ENCODE results near the gene IL17C. TPM values are rescaled to one million over a fixed set of nuclear protein-coding genes. Genes with fewer than 3 reads are reported as not detected.
A peak's percentile ranks its signal among the peaks of the same experiment; 100 is the strongest.

Gene IL17C
- total and polyA plus RNA-seq, 10 of the 15 experiments (the other 5 are each of a cell fraction or from before 2014, with no cell fraction given) = not detected

DNA sequence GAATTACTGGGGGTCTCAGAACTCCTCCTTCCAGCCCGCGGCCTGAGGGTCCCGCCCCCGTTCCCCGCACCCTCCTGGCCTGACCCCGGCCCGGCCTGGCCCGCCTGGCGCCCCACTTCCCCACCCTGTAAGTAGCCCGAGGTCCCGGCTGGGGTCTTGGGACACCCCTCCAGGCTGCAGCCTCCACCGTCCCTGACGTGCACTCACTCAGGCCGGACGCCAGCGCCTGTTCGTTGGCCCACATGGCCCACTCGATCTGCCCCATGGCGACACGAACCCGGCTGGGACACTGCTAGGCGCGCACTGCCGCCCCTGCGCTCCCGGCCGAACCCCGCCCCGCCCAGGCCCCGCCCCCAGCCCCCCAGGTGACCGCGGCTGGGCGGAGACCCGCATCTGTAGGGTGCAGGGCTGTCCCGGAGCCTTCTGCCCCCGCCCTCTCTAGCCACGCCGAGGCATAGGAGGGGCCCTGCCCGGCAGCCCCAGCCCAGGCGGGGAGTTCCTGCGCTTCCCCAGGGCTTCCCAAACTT is 12.4 kb downstream of the IL17C start, which contains the start of gene CYBA (continued):
- TF ChIP-seq ZSCAN29 (IDR thresholded peaks at IDR 0.05) = no peak
- TF ChIP-seq, protein P1, sequence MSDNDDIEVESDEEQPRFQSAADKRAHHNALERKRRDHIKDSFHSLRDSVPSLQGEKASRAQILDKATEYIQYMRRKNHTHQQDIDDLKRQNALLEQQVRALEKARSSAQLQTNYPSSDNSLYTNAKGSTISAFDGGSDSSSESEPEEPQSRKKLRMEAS (IDR thresholded peaks at IDR 0.05; ENCODE audit: low read depth, low read length) = peak; percentile 55; the same call in 1 of the 2 replicates
- TF ChIP-seq, protein P2, sequence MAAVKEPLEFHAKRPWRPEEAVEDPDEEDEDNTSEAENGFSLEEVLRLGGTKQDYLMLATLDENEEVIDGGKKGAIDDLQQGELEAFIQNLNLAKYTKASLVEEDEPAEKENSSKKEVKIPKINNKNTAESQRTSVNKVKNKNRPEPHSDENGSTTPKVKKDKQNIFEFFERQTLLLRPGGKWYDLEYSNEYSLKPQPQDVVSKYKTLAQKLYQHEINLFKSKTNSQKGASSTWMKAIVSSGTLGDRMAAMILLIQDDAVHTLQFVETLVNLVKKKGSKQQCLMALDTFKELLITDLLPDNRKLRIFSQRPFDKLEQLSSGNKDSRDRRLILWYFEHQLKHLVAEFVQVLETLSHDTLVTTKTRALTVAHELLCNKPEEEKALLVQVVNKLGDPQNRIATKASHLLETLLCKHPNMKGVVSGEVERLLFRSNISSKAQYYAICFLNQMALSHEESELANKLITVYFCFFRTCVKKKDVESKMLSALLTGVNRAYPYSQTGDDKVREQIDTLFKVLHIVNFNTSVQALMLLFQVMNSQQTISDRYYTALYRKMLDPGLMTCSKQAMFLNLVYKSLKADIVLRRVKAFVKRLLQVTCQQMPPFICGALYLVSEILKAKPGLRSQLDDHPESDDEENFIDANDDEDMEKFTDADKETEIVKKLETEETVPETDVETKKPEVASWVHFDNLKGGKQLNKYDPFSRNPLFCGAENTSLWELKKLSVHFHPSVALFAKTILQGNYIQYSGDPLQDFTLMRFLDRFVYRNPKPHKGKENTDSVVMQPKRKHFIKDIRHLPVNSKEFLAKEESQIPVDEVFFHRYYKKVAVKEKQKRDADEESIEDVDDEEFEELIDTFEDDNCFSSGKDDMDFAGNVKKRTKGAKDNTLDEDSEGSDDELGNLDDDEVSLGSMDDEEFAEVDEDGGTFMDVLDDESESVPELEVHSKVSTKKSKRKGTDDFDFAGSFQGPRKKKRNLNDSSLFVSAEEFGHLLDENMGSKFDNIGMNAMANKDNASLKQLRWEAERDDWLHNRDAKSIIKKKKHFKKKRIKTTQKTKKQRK (IDR thresholded peaks at IDR 0.05; ENCODE audit: low read depth, low read length) = no peak
- TF ChIP-seq TAF1 (IDR thresholded peaks at IDR 0.05; ENCODE audit: borderline replicate concordance, low read depth, low read length) = peak; percentile 90
- TF ChIP-seq MEF2B (IDR thresholded peaks at IDR 0.05; ENCODE audit: partially characterized antibody, poor library complexity, severe bottlenecking) = no peak
- TF ChIP-seq BCL11A (IDR thresholded peaks at IDR 0.05; ENCODE audit: low read depth, low read length) = no peak
- TF ChIP-seq, protein P3, sequence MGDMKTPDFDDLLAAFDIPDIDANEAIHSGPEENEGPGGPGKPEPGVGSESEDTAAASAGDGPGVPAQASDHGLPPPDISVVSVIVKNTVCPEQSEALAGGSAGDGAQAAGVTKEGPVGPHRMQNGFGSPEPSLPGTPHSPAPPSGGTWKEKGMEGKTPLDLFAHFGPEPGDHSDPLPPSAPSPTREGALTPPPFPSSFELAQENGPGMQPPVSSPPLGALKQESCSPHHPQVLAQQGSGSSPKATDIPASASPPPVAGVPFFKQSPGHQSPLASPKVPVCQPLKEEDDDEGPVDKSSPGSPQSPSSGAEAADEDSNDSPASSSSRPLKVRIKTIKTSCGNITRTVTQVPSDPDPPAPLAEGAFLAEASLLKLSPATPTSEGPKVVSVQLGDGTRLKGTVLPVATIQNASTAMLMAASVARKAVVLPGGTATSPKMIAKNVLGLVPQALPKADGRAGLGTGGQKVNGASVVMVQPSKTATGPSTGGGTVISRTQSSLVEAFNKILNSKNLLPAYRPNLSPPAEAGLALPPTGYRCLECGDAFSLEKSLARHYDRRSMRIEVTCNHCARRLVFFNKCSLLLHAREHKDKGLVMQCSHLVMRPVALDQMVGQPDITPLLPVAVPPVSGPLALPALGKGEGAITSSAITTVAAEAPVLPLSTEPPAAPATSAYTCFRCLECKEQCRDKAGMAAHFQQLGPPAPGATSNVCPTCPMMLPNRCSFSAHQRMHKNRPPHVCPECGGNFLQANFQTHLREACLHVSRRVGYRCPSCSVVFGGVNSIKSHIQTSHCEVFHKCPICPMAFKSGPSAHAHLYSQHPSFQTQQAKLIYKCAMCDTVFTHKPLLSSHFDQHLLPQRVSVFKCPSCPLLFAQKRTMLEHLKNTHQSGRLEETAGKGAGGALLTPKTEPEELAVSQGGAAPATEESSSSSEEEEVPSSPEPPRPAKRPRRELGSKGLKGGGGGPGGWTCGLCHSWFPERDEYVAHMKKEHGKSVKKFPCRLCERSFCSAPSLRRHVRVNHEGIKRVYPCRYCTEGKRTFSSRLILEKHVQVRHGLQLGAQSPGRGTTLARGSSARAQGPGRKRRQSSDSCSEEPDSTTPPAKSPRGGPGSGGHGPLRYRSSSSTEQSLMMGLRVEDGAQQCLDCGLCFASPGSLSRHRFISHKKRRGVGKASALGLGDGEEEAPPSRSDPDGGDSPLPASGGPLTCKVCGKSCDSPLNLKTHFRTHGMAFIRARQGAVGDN (IDR thresholded peaks at IDR 0.05) = peak; percentile 71; the same call in 1 of the 2 replicates
- no peak; the same call in 1 of the 2 replicates for TF ChIP-seq MXI1 (IDR thresholded peaks at IDR 0.05; ENCODE audit: low read depth, low read length)
- TF ChIP-seq, protein P4, sequence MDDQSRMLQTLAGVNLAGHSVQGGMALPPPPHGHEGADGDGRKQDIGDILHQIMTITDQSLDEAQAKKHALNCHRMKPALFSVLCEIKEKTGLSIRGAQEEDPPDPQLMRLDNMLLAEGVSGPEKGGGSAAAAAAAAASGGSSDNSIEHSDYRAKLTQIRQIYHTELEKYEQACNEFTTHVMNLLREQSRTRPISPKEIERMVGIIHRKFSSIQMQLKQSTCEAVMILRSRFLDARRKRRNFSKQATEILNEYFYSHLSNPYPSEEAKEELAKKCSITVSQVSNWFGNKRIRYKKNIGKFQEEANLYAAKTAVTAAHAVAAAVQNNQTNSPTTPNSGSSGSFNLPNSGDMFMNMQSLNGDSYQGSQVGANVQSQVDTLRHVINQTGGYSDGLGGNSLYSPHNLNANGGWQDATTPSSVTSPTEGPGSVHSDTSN (IDR thresholded peaks at IDR 0.05; ENCODE audit: insufficient replicate concordance, low read depth, low read length) = no peak
- no peak for TF ChIP-seq KDM1A (IDR thresholded peaks at IDR 0.05; ENCODE audit: borderline replicate concordance)
- no peak for TF ChIP-seq NFYA (IDR thresholded peaks at IDR 0.05; ENCODE audit: borderline replicate concordance, low read depth, low read length)
- no peak for TF ChIP-seq FOXK2 (IDR thresholded peaks at IDR 0.05)
- TF ChIP-seq MYC (IDR thresholded peaks at IDR 0.05; ENCODE audit: insufficient read depth, insufficient read length, insufficient replicate concordance, low read length, severe bottlenecking) = peak; percentile 55
- TF ChIP-seq, protein P5, sequence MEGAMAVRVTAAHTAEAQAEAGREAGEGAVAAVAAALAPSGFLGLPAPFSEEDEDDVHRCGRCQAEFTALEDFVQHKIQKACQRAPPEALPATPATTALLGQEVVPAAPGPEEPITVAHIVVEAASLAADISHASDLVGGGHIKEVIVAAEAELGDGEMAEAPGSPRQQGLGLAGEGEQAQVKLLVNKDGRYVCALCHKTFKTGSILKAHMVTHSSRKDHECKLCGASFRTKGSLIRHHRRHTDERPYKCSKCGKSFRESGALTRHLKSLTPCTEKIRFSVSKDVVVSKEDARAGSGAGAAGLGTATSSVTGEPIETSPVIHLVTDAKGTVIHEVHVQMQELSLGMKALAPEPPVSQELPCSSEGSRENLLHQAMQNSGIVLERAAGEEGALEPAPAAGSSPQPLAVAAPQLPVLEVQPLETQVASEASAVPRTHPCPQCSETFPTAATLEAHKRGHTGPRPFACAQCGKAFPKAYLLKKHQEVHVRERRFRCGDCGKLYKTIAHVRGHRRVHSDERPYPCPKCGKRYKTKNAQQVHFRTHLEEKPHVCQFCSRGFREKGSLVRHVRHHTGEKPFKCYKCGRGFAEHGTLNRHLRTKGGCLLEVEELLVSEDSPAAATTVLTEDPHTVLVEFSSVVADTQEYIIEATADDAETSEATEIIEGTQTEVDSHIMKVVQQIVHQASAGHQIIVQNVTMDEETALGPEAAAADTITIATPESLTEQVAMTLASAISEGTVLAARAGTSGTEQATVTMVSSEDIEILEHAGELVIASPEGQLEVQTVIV (IDR thresholded peaks at IDR 0.05; ENCODE audit: borderline replicate concordance, partially characterized antibody) = no peak
- peak in 1 of 2 experiments; percentile 54; a peak in 1 of 3 replicates for TF ChIP-seq EGR1 (IDR thresholded peaks at IDR 0.05; ENCODE audit: borderline replicate concordance in 1 of 2, low read depth in 2 of 2, low read length in 2 of 2)
- TF ChIP-seq RELA (IDR thresholded peaks at IDR 0.05; ENCODE audit: borderline replicate concordance, partially characterized antibody) = peak; percentile 15
